ENCODE results near the gene DYNC1I1. TPM values are rescaled to one million over a fixed set of nuclear protein-coding genes. Genes with fewer than 3 reads are reported as not detected.

The DYNC1I1 gene
- total and polyA plus RNA-seq, 2 experiments from 2014 or later: 1.4 to 4.1 TPM

DNA sequence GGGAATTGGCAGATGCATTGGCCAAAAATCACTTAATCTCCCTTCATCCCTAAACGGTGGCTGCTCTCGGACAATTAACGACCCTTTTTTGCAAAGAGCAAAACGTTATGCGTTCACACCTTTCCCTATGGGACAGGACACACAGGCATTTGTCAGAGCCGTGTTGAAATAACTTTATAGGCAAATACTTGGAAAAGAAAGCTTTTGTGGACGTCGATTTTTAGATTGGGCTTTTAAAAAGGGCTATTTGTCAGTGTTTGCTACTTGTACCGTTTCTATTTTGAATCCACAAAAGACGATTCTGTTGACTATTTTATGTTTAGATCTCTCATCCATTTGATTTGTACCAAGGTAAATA is 304.0 kb downstream of the DYNC1I1 start:
- no peaks in the 10 kb centered on the region for H3K9me3 Mint-ChIP-seq
- peaks cover 16% of the 10 kb centered on the region for H3K27me3 Mint-ChIP-seq (ENCODE audit: insufficient read depth, low read depth, poor library complexity)
- TF ChIP-seq ETS1 (IDR thresholded peaks at IDR 0.05): no peak
- no peak for TF ChIP-seq CTCF (conservative IDR thresholded peaks at IDR 0.05; ENCODE audit: low read depth in 2 of 2)
- TF ChIP-seq EZH2phosphoT487 (IDR thresholded peaks at IDR 0.05; ENCODE audit: unreplicated experiment): no peak
- TF ChIP-seq, protein P1, sequence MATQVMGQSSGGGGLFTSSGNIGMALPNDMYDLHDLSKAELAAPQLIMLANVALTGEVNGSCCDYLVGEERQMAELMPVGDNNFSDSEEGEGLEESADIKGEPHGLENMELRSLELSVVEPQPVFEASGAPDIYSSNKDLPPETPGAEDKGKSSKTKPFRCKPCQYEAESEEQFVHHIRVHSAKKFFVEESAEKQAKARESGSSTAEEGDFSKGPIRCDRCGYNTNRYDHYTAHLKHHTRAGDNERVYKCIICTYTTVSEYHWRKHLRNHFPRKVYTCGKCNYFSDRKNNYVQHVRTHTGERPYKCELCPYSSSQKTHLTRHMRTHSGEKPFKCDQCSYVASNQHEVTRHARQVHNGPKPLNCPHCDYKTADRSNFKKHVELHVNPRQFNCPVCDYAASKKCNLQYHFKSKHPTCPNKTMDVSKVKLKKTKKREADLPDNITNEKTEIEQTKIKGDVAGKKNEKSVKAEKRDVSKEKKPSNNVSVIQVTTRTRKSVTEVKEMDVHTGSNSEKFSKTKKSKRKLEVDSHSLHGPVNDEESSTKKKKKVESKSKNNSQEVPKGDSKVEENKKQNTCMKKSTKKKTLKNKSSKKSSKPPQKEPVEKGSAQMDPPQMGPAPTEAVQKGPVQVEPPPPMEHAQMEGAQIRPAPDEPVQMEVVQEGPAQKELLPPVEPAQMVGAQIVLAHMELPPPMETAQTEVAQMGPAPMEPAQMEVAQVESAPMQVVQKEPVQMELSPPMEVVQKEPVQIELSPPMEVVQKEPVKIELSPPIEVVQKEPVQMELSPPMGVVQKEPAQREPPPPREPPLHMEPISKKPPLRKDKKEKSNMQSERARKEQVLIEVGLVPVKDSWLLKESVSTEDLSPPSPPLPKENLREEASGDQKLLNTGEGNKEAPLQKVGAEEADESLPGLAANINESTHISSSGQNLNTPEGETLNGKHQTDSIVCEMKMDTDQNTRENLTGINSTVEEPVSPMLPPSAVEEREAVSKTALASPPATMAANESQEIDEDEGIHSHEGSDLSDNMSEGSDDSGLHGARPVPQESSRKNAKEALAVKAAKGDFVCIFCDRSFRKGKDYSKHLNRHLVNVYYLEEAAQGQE (IDR thresholded peaks at IDR 0.05; ENCODE audit: unreplicated experiment): no peak
- no peak for TF ChIP-seq POLR2AphosphoS5 (IDR thresholded peaks at IDR 0.05; ENCODE audit: low read depth)
- no peak for TF ChIP-seq ZNF331 (CRISPR knock-in tag; IDR thresholded peaks at IDR 0.05; ENCODE audit: low read depth)
- no peak for TF ChIP-seq JUNB (IDR thresholded peaks at IDR 0.05; ENCODE audit: unreplicated experiment)
- no peak for TF ChIP-seq NANOG (IDR thresholded peaks at IDR 0.05; ENCODE audit: borderline replicate concordance)
- no peak overlapping the region for H3K27ac Mint-ChIP-seq
- Histone ChIP-seq H3K4me1 (ENCODE audit: insufficient read depth) (0 out of 2 replicates have a peak, but pooled peaks cover 4% of the 10 kb centered on the region), H3K36me3 (ENCODE audit: insufficient read depth) (no peaks in the 10 kb centered on the region), H2AFZ (peak overlapping the region; percentile 94), H3K4me3 (peak overlapping the region; percentile 65), H4K20me1 (replicated peaks; ENCODE audit: insufficient read depth) (no peaks in the 10 kb centered on the region), H3K4me2 (peak overlapping the region; percentile 92), H3K9me2 (ENCODE audit: insufficient read depth) (no peaks in the 10 kb centered on the region), H3K79me2 (replicated peaks; ENCODE audit: insufficient read depth) (no peaks in the 10 kb centered on the region), H3F3A (replicated peaks; ENCODE audit: low read depth) (no peaks in the 10 kb centered on the region), H3K27ac (ENCODE audit: low read depth) (no peak overlapping the region), H3K27me3 (ENCODE audit: insufficient read depth) (peaks cover 27% of the 10 kb centered on the region)
- peaks cover 2% of the 10 kb centered on the region; the same call in 1 of the 3 replicates for H3K4me1 Mint-ChIP-seq
- no peaks in the 10 kb centered on the region for H3K36me3 Mint-ChIP-seq (ENCODE audit: low read depth)
- ATAC-seq (no peak), DNase-seq (ENCODE audit: low spot score) (no peak)
- peak overlapping the region; percentile 83 for H3K4me3 Mint-ChIP-seq

DNA sequence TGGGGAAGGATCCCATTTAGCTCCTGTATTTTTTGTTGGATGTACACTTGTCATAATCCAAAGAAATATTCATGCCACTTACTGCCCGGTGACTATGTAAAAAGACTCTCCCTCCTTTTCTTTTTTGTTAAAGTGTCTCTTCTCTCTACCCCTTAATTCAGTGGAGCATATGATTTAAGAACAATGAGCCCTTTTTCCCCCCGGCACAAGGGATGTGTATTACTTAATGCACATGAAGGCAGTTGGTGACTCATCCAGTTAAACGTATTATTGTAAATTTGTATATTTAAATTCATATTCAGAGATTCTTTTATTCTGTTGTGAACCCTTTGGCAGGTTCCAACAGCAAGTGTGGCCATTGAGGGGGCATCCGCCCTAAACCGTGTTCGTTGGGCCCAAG is 307.7 kb downstream of the DYNC1I1 start:
- H3K4me1 Mint-ChIP-seq: peaks cover 2% of the 10 kb centered on the region; the same call in 1 of the 3 replicates
- no peak for TF ChIP-seq ZNF114 (CRISPR knock-in tag; IDR thresholded peaks at IDR 0.05)
- H3K27ac ChIP-seq (ENCODE audit: low read depth): no peak overlapping the region
- H3K4me1 ChIP-seq (ENCODE audit: insufficient read depth): 0 out of 2 replicates have a peak, but pooled peaks cover 3% of the 10 kb centered on the region
- no peaks in the 10 kb centered on the region for H3F3A ChIP-seq (replicated peaks; ENCODE audit: low read depth)
- no peak overlapping the region for H2AFZ ChIP-seq
- H3K27me3 Mint-ChIP-seq (ENCODE audit: insufficient read depth, low read depth, poor library complexity): peaks cover 16% of the 10 kb centered on the region
- no peaks in the 10 kb centered on the region for H3K36me3 Mint-ChIP-seq (ENCODE audit: low read depth)
- H3K36me3 ChIP-seq (ENCODE audit: insufficient read depth): no peaks in the 10 kb centered on the region
- no peaks in the 10 kb centered on the region for H4K20me1 ChIP-seq (replicated peaks; ENCODE audit: insufficient read depth)
- DNase-seq (ENCODE audit: low spot score) (no peak), ATAC-seq (no peak)
- no peak overlapping the region for H3K4me2 ChIP-seq
- no peaks in the 10 kb centered on the region for H3K9me2 ChIP-seq (ENCODE audit: insufficient read depth)
- H3K9me3 Mint-ChIP-seq: no peaks in the 10 kb centered on the region
- H3K4me3 ChIP-seq: no peak overlapping the region
- H3K79me2 ChIP-seq (replicated peaks; ENCODE audit: insufficient read depth): no peaks in the 10 kb centered on the region
- H3K27me3 ChIP-seq (ENCODE audit: insufficient read depth): peaks cover 27% of the 10 kb centered on the region
- H3K4me3 Mint-ChIP-seq: no peak overlapping the region
- H3K27ac Mint-ChIP-seq: no peak overlapping the region; the same call in 1 of the 2 replicates

Data from GM23338 (cell line).